Renal pelvis (tissue), 4 donors: ENCODE measurements around the gene NPY. TPM values are rescaled to one million over a fixed set of nuclear protein-coding genes. Genes with fewer than 3 reads are reported as not detected.

Experiments
- DNase-seq: peaks from one replicate; pipeline ENCODE4 v3.0.0-alpha.2; 2013
- polyA plus RNA-seq, 3 donors: library from polyadenylated mRNA; unstranded; fragments of 120-200 nt; gene quantifications; one replicate each; pipeline ENCODE4 v1.2.1, GENCODE V29; 2013; ENCODE audit not compliant: insufficient read length in 3 of 3

Gene NPY
- polyA plus RNA-seq, 3 donors, result 0.24 to 0.81 TPM; not detected in 1

GRCh38 chr7:24307326-24307725, 23.3 kb downstream of the NPY start:
- DNase-seq, result no peak

- DNase-seq, result no peak
Measured at GRCh38 chr7:24312588-24312987, 28.6 kb downstream of the NPY start.

GRCh38 chr7:24313777-24314176, 29.8 kb downstream of the NPY start:
- no peak for DNase-seq

GRCh38 chr7:24316340-24316739, 32.4 kb downstream of the NPY start:
- no peak for DNase-seq

GRCh38 chr7:24318326-24318725, 34.3 kb downstream of the NPY start:
- DNase-seq, result no peak

GRCh38 chr7:24319209-24319608, 35.2 kb downstream of the NPY start:
- no peak for DNase-seq

GRCh38 chr7:24323961-24324480, 40.0 kb downstream of the NPY start:
- no peak for DNase-seq

- no peak for DNase-seq
Measured at GRCh38 chr7:24325708-24326107, 41.7 kb downstream of the NPY start.

GRCh38 chr7:24328050-24328449, 44.1 kb downstream of the NPY start:
- no peak for DNase-seq

GRCh38 chr7:24328894-24329293, 44.9 kb downstream of the NPY start:
- no peak for DNase-seq

GRCh38 chr7:24334012-24334411, 50.0 kb downstream of the NPY start:
- DNase-seq, result no peak

- DNase-seq, result no peak
Measured at GRCh38 chr7:24334627-24335026, 50.6 kb downstream of the NPY start.

- DNase-seq, result peak; percentile 38
Measured at GRCh38 chr7:24336461-24336860, 52.5 kb downstream of the NPY start.

GRCh38 chr7:24337180-24337579, 53.2 kb downstream of the NPY start:
- no peak for DNase-seq

- no peak for DNase-seq
Measured at GRCh38 chr7:24339575-24339974, 55.6 kb downstream of the NPY start.

GRCh38 chr7:24340727-24341126, 56.7 kb downstream of the NPY start:
- no peak for DNase-seq
